HG03175 (cell line): Measurements from ENCODE around the gene BUB1.
"Not testable (repeated sequence)": the region's sequence is repeated elsewhere in the genome, so short reads cannot be mapped to it uniquely, and the experiment has no call there.

Experiments
- ATAC-seq: cut with Tn5 transposase; IDR thresholded peaks from one replicate; pipeline ENCODE4 v1.9.1; 2021; ENCODE audit warnings: mild to moderate bottlenecking, moderate library complexity; ENCODE audit not compliant: unreplicated experiment

Gene BUB1

GRCh38 chr2:110608788-110609502 is 68.9 kb downstream of the BUB1 start:
- ATAC-seq: not testable (repeated sequence)

GRCh38 chr2:110605057-110605456 is 72.8 kb downstream of the BUB1 start:
- not testable (repeated sequence) for ATAC-seq

GRCh38 chr2:110603917-110604591 is 73.8 kb downstream of the BUB1 start:
- not testable (repeated sequence) for ATAC-seq

GRCh38 chr2:110602139-110602538 is 75.7 kb downstream of the BUB1 start:
- not testable (repeated sequence) for ATAC-seq

- ATAC-seq: not testable (repeated sequence)
Measured at GRCh38 chr2:110591973-110592372, 85.9 kb downstream of the BUB1 start.

GRCh38 chr2:110589677-110590330 is 88.1 kb downstream of the BUB1 start:
- ATAC-seq: not testable (repeated sequence)

GRCh38 chr2:110588520-110588919 is 89.3 kb downstream of the BUB1 start:
- ATAC-seq: not testable (repeated sequence)
